Erythroblast (primary cell): Measurements from ENCODE around the gene CRIP1.

Source experiments
- DNase-seq, 2 experiments: peaks; one replicate each; lab custom pipeline; 2025; lab: John Stamatoyannopoulos, UW
- GATA1 ChIP-seq: IDR thresholded peaks from 2 replicates; pipeline ENCODE4 v1.6.1; 2011; ENCODE audit warnings: low read depth, mild to moderate bottlenecking, control low read depth, low read length, moderate library complexity
- POLR2A ChIP-seq: IDR thresholded peaks from 2 replicates; pipeline ENCODE4 v1.6.1; 2011; ENCODE audit warnings: mild to moderate bottlenecking, low read length

The CRIP1 gene

GRCh38 chr14:105477660-105478397 is 8.9 kb upstream of the CRIP1 start:
- TF ChIP-seq GATA1: no peak
- no peak for TF ChIP-seq POLR2A
- DNase-seq: no peak

- DNase-seq: no peak
- TF ChIP-seq GATA1 (no peak), POLR2A (no peak)
Measured at GRCh38 chr14:105478398-105479251, 8.1 kb upstream of the CRIP1 start.

GRCh38 chr14:105479431-105480158 is 7.1 kb upstream of the CRIP1 start:
- DNase-seq: no peak
- TF ChIP-seq GATA1: no peak
- TF ChIP-seq POLR2A: no peak

- TF ChIP-seq POLR2A: no peak
- no peak for TF ChIP-seq GATA1
Measured at GRCh38 chr14:105480199-105480746, 6.4 kb upstream of the CRIP1 start.

GRCh38 chr14:105480807-105481801 is 5.6 kb upstream of the CRIP1 start:
- TF ChIP-seq POLR2A (peak; percentile 62), GATA1 (no peak)

More at GRCh38 chr14:105480199-105480746, 6.4 kb upstream of the CRIP1 start:
- no peak for DNase-seq

GRCh38 chr14:105481886-105482457 is 4.7 kb upstream of the CRIP1 start:
- TF ChIP-seq GATA1: no peak
- TF ChIP-seq POLR2A: peak; percentile 51
- peak; percentile 97 for DNase-seq

More at GRCh38 chr14:105480807-105481801, 5.6 kb upstream of the CRIP1 start:
- peak; percentile 90 to 91 for DNase-seq

- TF ChIP-seq POLR2A (no peak), GATA1 (no peak)
- DNase-seq: no peak
Measured at GRCh38 chr14:105482486-105483110, 4.1 kb upstream of the CRIP1 start.

GRCh38 chr14:105483300-105484068 is 3.2 kb upstream of the CRIP1 start:
- TF ChIP-seq GATA1 (no peak), POLR2A (no peak)
- DNase-seq: no peak

GRCh38 chr14:105484069-105484996 is 2.4 kb upstream of the CRIP1 start:
- DNase-seq: no peak
- TF ChIP-seq GATA1 (no peak), POLR2A (no peak)

GRCh38 chr14:105484997-105485393 is 1.7 kb upstream of the CRIP1 start:
- DNase-seq: no peak
- TF ChIP-seq GATA1 (no peak), POLR2A (no peak)
